ENCODE results near the gene FRMD1. TPM values are rescaled to one million over a fixed set of nuclear protein-coding genes. Genes with fewer than 3 reads are reported as not detected.

The FRMD1 gene
- total RNA-seq, 1 donor from 2014 or later = not detected

- no peak for DNase-seq (ENCODE audit: low spot score)
- intact Hi-C loops (cut with DNase I) = loop anchor here (5.0 kb wide), 1 partner anchor 55 kb away; no protein-coding TSS in a partner anchor
Observed at GRCh38 chr6:168062346-168063289, 16.4 kb downstream of the FRMD1 start.

- no peak for DNase-seq (ENCODE audit: low spot score)
- intact Hi-C loops (cut with DNase I) = loop anchor here (2.0 to 5.0 kb wide), 2 partner anchors 56 to 71 kb away; no protein-coding TSS in a partner anchor
Observed at GRCh38 chr6:168061269-168062210, 17.5 kb downstream of the FRMD1 start.

GRCh38 chr6:168060521-168060931 lies 18.5 kb downstream of the FRMD1 start:
- intact Hi-C loops (cut with DNase I) = loop anchor here (2.0 to 5.0 kb wide), 2 partner anchors 57 to 72 kb away; no protein-coding TSS in a partner anchor
- peak; percentile 88 for DNase-seq (ENCODE audit: low spot score)

GRCh38 chr6:168058691-168059551 lies 20.1 kb downstream of the FRMD1 start:
- intact Hi-C loops (cut with DNase I) = loop anchor here (5.0 kb wide), 1 partner anchor 152 kb away; no protein-coding TSS in a partner anchor

GRCh38 chr6:168057836-168058235 lies 21.2 kb downstream of the FRMD1 start:
- no peak for DNase-seq (ENCODE audit: low spot score)
- intact Hi-C loops (cut with DNase I) = loop anchor here (5.0 kb wide), 1 partner anchor 151 kb away; no protein-coding TSS in a partner anchor

More at GRCh38 chr6:168058691-168059551, 20.1 kb downstream of the FRMD1 start:
- DNase-seq (ENCODE audit: low spot score) = no peak

GRCh38 chr6:168056892-168057527 lies 22.0 kb downstream of the FRMD1 start:
- intact Hi-C loops (cut with DNase I) = loop anchor here (5.0 kb wide), 1 partner anchor 150 kb away; no protein-coding TSS in a partner anchor
- no peak for DNase-seq (ENCODE audit: low spot score)

GRCh38 chr6:168055696-168056489 lies 23.1 kb downstream of the FRMD1 start:
- DNase-seq (ENCODE audit: low spot score) = no peak
- intact Hi-C loops (cut with DNase I) = loop anchor here (5.0 kb wide), 1 partner anchor 149 kb away; no protein-coding TSS in a partner anchor

- intact Hi-C loops (cut with DNase I) = loop anchor here (5.0 kb wide), 2 partner anchors 128 to 148 kb away; no protein-coding TSS in a partner anchor
- DNase-seq (ENCODE audit: low spot score) = peak; percentile 88
Observed at GRCh38 chr6:168054765-168055560, 24.0 kb downstream of the FRMD1 start.

GRCh38 chr6:168053957-168054471 lies 25.0 kb downstream of the FRMD1 start:
- no peak for DNase-seq (ENCODE audit: low spot score)
- intact Hi-C loops (cut with DNase I) = loop anchor here (5.0 kb wide), 1 partner anchor 127 kb away; no protein-coding TSS in a partner anchor

- no peak for DNase-seq (ENCODE audit: low spot score)
- intact Hi-C loops (cut with DNase I) = loop anchor here (5.0 kb wide), 1 partner anchor 126 kb away; no protein-coding TSS in a partner anchor
Observed at GRCh38 chr6:168053086-168053956, 25.7 kb downstream of the FRMD1 start.

- DNase-seq (ENCODE audit: low spot score) = no peak
Observed at GRCh38 chr6:168052291-168052891, 26.6 kb downstream of the FRMD1 start.

GRCh38 chr6:168051648-168052047 lies 27.4 kb downstream of the FRMD1 start:
- intact Hi-C loops (cut with DNase I) = loop anchor here (5.0 kb wide), 1 partner anchor 124 kb away; no protein-coding TSS in a partner anchor
- DNase-seq (ENCODE audit: low spot score) = no peak

More at GRCh38 chr6:168052291-168052891, 26.6 kb downstream of the FRMD1 start:
- intact Hi-C loops (cut with DNase I) = loop anchor here (5.0 kb wide), 1 partner anchor 125 kb away; no protein-coding TSS in a partner anchor

- DNase-seq (ENCODE audit: low spot score) = no peak
- intact Hi-C loops (cut with DNase I) = loop anchor here (5.0 kb wide), 1 partner anchor 124 kb away; no protein-coding TSS in a partner anchor
Observed at GRCh38 chr6:168050881-168051586, 28.0 kb downstream of the FRMD1 start.

Measured in cardiac septum (tissue), 1 donor.